Activated T-helper 1 cell treated with anti-CD3 and anti-CD28 coated beads, Interleukin-2, amount 50 U/mL, for 16 hours (primary cell): ENCODE data around the gene CAMTA1.

Experiments used
- DNase-seq, 2 donors: peaks; one replicate each; pipeline ENCODE4 v3.0.0-alpha.2; 2020; ENCODE audit warnings: low read depth in 1 of 2, low spot score in 1 of 2

CAMTA1 gene

GRCh38 chr1:7459914-7460313 is 674.7 kb downstream of the CAMTA1 start:
- no peak for DNase-seq

- DNase-seq, result no peak
Measured at GRCh38 chr1:7460807-7461206, 675.6 kb downstream of the CAMTA1 start.

- no peak for DNase-seq
Measured at GRCh38 chr1:7462617-7463016, 677.4 kb downstream of the CAMTA1 start.

GRCh38 chr1:7463526-7463925 is 678.3 kb downstream of the CAMTA1 start:
- DNase-seq, result no peak

GRCh38 chr1:7464736-7465135 is 679.5 kb downstream of the CAMTA1 start:
- DNase-seq, result no peak

GRCh38 chr1:7467476-7468175 is 682.4 kb downstream of the CAMTA1 start:
- no peak for DNase-seq

GRCh38 chr1:7468248-7468647 is 683.0 kb downstream of the CAMTA1 start:
- DNase-seq, result no peak

GRCh38 chr1:7469255-7469938 is 684.1 kb downstream of the CAMTA1 start:
- no peak for DNase-seq

GRCh38 chr1:7470904-7471638 is 685.8 kb downstream of the CAMTA1 start:
- no peak for DNase-seq

- no peak for DNase-seq
Measured at GRCh38 chr1:7471836-7472235, 686.6 kb downstream of the CAMTA1 start.

GRCh38 chr1:7473223-7474142 is 688.2 kb downstream of the CAMTA1 start:
- DNase-seq, result no peak

GRCh38 chr1:7474143-7474490 is 688.9 kb downstream of the CAMTA1 start:
- DNase-seq, result no peak

GRCh38 chr1:7474786-7475502 is 689.7 kb downstream of the CAMTA1 start:
- no peak for DNase-seq

- DNase-seq, result no peak
Measured at GRCh38 chr1:7475691-7476090, 690.4 kb downstream of the CAMTA1 start.

GRCh38 chr1:7476402-7476801 is 691.1 kb downstream of the CAMTA1 start:
- DNase-seq, result no peak

- DNase-seq, result no peak
Measured at GRCh38 chr1:7476861-7477547, 691.8 kb downstream of the CAMTA1 start.

- DNase-seq, result no peak
Measured at GRCh38 chr1:7477593-7477992, 692.3 kb downstream of the CAMTA1 start.

- no peak for DNase-seq
Measured at GRCh38 chr1:7478142-7478790, 693.0 kb downstream of the CAMTA1 start.

GRCh38 chr1:7478809-7479499 is 693.7 kb downstream of the CAMTA1 start:
- DNase-seq, result no peak
